ENCODE results near the gene STX18. TPM values are rescaled to one million over a fixed set of nuclear protein-coding genes. Genes with fewer than 3 reads are reported as not detected.

Gene STX18
- total RNA-seq, 1 donor, result 32.2 TPM

- no peak for DNase-seq (ENCODE audit: low read depth)
- H3K4me3 ChIP-seq (ENCODE audit: low read depth, low read length), result no peak overlapping the region
- TF ChIP-seq CTCF (IDR thresholded peaks at IDR 0.05; ENCODE audit: insufficient read depth, low read length), result no peak
These were observed 103.9 kb downstream of the STX18 start for GRCh38 chr4:4437798-4438470.

- DNase-seq (ENCODE audit: low read depth), result no peak
- no peak overlapping the region for H3K4me3 ChIP-seq (ENCODE audit: low read depth, low read length)
- TF ChIP-seq CTCF (IDR thresholded peaks at IDR 0.05; ENCODE audit: insufficient read depth, low read length), result no peak
These were observed 105.5 kb downstream of the STX18 start for GRCh38 chr4:4436244-4436823.

- TF ChIP-seq CTCF (IDR thresholded peaks at IDR 0.05; ENCODE audit: insufficient read depth, low read length), result no peak
- no peak for DNase-seq (ENCODE audit: low read depth)
- no peak overlapping the region for H3K4me3 ChIP-seq (ENCODE audit: low read depth, low read length)
These were observed 107.9 kb downstream of the STX18 start for GRCh38 chr4:4433941-4434340.

GRCh38 chr4:4432341-4433125 is 109.3 kb downstream of the STX18 start:
- no peak for DNase-seq (ENCODE audit: low read depth)
- TF ChIP-seq CTCF (IDR thresholded peaks at IDR 0.05; ENCODE audit: insufficient read depth, low read length), result no peak

GRCh38 chr4:4430492-4431195 is 111.2 kb downstream of the STX18 start:
- peak; percentile 74 for TF ChIP-seq CTCF (IDR thresholded peaks at IDR 0.05; ENCODE audit: insufficient read depth, low read length)
- no peak overlapping the region for H3K4me3 ChIP-seq (ENCODE audit: low read depth, low read length)
- peak; percentile 78 for DNase-seq (ENCODE audit: low read depth)

More at GRCh38 chr4:4432341-4433125, 109.3 kb downstream of the STX18 start:
- H3K4me3 ChIP-seq (ENCODE audit: low read depth, low read length), result no peak overlapping the region

GRCh38 chr4:4428966-4429875 is 112.6 kb downstream of the STX18 start:
- DNase-seq (ENCODE audit: low read depth), result no peak
- no peak for TF ChIP-seq CTCF (IDR thresholded peaks at IDR 0.05; ENCODE audit: insufficient read depth, low read length)
- no peak overlapping the region for H3K4me3 ChIP-seq (ENCODE audit: low read depth, low read length)
